Stromal cell of bone marrow (primary cell): ENCODE results near the gene WRAP53.

Source experiments
- DNase-seq: peaks from one replicate; pipeline ENCODE4 v3.0.0-alpha.2; 2012; ENCODE audit warnings: low read depth

Gene WRAP53

DNA sequence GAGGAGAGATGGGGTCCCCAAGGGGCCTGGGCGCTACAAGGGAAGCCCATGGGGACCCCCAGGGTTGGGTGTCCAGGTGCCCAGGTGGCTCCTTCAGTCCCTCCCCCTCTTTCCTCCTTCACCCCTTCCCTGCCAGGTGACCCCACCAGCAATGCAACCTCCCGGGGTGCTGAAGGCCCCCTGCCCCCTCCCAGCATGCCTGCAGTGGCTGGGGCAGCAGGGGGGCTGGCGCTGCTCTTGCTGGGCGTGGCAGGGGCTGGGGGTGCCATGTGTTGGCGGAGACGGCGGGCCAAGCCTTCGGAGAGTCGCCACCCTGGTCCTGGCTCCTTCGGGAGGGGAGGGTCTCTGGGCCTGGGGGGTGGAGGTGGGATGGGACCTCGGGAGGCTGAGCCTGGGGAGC, 20.8 kb downstream of the WRAP53 start:
- DNase-seq, result no peak

DNA sequence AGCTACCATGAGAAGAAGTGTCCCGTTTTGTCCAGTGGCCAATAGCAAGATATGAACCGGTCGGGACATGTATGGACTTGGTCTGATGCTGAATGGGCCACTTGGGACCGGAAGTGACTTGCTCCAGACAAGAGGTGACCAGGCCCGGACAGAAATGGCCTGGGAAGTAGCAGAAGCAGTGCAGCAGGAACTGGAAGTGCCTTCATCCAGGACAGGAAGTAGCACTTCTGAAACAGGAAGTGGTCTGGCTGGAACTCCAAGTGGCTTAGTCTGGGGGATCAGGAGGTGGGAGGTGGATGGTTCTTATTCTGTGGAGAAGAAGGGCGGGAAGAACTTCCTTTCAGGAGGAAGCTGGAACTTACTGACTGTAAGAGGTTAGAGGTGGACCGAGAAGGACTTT, 22.0 kb downstream of the WRAP53 start:
- DNase-seq, result no peak

DNA sequence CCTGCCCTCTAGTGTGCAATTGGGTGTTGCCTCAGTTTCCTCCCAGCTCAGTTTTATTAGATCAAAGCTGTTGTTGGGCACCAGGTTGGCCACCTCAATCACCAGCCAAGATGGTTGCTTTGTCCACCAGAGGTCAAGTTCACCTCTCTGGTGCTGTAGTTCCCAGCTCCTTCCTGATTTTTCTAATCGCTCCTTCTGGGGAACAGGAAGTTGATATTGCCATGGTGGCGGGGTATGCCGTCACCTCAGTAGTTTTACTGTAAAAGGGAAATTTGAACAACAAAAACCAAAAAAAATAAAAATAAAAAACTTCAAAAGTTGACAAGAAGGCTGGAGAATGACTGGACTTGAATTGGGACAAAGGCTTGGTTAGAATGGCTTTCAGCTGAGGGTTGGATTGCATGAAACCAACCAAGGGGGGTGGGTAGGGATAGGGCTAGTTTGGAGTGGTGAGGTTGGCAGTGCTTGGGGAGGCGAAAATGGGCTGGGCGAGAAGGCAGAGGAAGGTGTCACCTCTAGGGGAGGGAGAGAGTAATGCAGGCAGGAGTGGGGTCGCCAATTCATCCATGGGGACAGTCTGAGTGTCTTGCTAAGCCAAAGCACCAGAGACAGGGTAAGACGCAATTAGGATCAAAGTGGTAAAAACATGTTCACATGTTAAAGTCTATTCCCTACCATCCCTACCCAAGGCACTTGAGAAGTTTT, 22.9 kb downstream of the WRAP53 start:
- DNase-seq, result no peak

DNA sequence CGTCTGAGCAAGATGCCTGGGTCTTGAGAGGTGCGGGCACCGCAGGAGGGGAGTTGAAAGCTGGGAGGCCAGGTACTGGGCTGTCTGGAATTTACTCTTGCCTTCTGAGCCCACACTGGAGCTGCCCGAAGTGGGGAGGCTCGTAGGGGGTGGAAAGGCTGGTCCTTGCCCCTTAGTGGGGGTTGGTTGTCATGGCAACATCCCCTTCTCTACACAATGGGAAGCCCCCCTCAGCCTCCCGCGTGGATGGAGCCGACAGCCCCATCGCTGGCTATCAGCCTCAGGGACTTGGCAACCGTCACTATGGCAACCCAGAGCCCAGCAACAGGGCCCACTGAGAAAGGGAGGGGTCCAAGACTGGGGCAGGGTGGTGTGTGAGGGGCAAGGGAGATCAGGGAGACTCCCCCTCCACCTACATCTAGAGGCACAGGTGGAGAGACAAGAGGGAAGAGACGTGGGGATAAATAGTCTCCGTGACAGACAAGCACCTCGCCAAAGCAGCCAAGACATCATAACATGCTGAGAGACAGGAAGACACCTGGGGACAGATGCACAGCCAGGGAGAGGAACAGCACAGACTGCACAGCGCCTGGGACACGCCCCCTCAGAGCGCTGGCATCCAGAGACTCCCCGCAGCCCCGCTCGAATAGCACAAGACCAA, 24.0 kb downstream of the WRAP53 start:
- DNase-seq, result no peak

DNA sequence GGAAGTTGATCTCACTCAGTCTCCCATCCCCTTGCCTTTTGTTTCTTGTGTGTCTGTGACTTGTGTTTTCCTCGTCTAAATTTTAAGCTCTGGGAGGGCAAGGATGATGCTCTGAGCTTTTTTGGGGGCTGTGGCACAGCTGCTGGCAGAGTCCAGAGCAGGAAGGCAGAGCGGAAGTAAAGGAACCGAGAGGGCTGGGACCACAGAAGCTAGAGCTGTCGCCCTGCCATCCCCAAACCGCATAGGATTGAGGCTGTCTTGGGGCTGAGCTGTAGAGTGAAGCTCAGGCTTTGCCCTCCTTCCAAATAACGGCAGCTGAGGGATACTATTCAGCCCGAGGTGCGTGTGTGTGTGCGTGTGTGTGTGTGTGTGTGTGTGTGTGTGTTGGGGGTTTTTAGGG, 25.5 kb downstream of the WRAP53 start:
- DNase-seq, result no peak

DNA sequence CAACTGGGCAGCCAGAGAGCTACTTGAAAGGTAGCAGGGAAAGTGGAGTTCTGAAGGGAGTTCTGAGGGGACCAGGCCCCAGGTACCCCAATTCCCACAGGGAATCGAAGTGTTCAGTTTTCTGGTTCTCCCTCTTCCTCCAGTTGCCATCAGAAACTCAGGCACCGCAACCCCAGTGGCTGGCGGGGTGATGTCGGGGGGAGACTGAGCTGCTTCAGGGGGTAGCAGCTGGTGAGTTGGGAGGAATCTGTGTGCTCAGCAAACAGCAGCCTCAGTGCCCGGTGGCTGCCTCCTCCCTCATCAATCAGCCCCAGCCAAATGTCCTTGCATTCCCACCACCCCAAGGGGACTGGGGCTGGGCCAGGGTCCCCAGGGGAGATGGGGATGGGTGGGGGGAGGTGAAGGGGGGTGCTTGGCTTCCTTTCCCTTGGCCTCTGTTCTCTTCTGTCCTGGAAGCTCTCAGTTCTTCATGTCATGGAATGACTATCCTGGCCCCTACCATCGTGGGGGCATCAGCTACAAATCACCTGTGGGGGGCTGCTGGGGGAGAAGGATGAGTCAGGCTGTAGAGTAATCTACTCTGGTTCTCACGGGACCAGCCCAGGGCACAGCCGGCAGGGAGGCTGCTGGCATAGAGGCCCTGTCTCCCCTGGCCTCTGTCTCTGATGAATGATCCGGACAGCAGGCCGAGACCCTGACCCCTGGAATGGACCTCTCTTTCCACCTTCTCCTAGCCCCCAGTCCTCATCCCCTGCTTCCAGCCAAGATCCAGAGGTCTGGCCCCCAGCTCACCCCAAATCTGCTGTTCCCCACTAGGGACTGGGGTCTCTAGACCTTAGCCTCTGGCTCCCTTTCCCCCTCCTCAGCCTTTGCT, 26.7 kb downstream of the WRAP53 start:
- no peak for DNase-seq

DNA sequence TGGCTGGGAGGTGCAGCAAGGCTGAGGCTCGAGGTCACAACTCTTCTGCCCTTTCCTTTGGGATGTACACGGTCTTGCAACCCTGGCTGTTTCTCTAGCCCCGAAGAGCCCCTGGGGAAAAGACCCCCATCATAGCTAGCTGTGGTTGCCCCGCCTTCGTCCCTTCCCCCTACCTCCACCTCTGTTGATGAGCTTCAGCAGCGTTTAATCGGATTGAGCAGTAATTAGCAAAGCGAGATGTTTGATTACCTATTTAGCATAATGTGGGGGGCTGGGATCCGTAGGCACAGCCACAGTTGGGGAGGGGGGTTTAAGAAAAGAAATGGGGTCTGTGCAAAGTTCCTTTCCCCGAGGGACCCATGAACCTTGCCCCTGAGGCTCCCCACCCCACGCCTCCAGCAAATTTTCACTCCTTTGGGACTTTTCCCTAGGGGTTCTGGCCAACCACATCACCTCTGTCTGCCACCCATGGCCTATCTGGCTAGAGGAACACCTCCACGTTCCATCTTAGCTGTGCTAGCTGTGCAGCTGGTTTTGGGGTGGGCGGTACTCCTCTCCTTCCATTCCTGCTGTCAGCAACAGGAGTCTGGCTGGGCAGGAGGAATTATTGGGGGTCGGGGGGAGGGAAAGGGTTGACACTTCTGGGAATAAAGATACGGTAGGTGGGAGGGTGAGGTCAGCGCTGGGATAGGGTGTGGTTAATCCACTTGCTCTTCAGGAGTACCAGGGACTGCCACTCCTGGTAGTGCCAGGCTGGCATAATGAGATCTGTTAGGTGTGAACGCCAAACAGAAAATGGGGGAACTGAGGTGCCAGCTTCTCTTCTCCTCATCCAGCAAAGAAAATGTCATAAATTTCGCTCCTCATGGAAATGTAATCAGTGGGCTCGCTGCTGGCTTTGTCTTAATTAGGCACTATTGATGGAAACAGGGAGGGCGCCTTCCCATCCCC, 27.9 kb downstream of the WRAP53 start:
- DNase-seq, result no peak

DNA sequence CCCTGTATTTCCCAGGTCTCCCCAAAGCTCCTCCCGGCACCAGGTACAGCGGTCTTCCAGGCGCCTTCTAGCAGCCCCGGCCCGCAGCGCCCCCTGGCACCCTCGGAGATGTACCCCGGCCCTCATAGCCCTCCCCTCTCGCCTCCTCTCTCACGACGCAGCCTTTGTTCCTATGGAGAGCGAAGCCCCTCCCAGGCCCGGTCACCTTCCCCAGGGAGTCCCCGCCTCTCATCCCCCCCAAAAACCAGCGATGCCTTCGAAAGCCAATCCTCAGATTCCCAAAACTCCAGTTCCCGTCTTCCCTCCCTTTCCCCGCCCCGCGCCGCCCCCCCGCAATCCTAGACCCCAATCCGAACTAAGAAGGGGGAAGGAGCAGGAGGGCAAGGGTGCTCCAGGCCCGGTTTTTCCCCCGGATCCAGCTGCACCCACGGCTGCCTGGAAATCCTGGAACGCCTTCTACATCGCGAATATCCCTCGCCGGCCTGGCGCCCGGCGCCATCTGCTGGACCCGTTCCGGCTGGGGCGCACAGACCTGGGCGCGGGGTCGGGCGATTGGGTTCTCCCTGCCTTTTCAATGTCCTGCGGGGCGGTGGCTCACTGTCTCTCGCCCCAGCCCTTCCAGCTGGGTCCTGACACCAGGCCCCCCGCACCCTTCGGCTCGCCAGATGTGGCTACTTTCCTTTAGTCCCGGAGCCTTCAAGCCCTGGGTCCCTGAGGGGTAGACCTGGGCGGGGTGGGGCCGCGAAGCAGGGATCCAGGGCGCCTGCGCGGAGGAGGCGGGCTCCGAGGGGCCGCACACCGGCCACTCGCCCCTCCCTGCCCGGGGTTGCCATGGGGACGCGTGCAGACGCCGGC, 28.9 kb downstream of the WRAP53 start, which contains the start of gene DNAH2:
DNAH2 (plus strand) TSS at position 844 of the 855 bp plus-strand sequence. CDS start 1,991 bp downstream, outside the sequence.
- DNase-seq, result peak; percentile 78

DNA sequence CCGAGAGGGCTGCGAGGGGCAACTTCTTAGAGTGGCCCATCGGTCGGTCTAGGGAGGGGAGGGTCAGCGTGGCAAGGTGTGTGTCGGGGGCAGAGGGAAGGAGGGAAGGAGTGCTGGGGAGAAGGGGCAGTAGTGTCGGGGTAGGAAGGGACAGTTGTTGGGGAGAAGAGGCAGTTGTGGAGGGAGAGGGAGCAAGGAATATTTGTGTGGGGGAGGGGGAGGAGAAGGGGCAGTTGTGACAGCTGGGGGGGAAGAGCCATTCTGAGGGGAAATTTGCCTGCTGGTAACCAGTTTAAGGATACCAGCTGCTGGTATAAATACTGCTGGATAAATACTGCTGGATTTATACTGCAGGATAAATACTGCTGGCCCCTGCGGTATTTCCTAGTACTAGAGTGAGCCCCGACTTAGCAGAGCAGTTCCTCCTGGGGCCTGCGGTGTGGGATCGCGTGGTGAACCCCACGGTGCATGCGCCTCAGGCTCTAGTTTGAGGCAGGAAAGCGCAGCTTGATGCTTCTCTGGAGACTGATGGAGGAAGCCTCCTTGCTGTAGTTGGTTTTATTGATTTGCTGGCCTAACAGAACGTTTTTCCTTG, 29.6 kb downstream of the WRAP53 start:
- DNase-seq, result peak; percentile 22

DNA sequence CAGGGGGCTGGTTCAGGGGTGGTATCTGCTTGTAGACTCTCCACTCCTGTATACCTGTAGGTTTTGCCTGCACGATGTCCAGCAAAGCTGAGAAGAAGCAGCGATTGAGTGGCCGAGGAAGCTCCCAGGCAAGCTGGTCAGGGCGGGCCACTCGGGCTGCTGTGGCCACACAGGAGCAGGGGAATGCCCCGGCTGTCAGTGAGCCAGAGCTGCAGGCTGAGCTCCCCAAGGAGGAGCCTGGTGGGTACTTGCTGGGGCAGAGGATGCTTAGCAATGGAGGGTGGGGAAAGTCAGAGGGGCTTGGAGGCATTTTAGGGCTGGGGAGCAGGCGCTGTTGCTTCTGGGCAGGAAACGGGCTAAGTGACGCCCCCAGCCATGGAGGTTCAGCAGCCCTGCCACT, 31.4 kb downstream of the WRAP53 start:
- no peak for DNase-seq

DNA sequence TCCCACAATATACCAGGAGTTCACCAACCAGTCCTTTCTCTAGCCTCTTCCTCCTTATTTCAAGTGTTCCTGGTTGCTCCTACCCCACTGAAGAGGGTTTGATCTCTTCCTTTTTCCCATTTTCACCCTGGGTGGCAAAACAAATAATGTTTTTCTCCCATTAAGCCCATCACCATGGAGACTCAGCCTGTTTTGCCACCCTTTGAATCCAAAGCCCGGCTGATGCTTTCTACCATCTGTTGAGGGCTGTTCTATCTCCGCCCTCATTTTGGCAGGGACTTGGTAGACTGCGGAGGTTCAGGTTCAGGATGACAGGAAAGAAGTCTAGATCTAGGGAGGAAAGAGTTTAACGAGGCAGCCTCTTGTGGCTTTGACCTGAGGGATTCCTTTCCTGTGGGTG, 31.8 kb downstream of the WRAP53 start:
- DNase-seq, result no peak

DNA sequence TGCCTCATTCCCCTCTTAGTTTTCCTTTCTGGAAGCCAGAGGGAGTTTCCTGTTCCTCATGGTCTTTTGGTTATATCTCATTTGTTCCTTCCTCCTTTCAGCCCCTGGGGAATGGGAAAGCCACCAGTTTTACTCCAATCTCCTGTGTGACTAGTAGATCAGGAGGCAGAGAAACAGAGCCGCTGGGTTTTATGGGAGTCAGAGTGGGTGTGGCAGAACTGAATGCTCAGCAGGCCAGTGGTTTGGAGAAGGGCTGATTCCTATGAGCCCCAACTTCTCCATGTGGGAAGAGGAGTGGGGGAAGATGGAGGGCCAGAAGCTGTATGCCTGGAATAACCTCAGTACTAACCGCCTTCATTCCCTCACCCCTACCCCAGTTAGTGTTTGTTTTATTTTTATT, 33.3 kb downstream of the WRAP53 start:
- no peak for DNase-seq

DNA sequence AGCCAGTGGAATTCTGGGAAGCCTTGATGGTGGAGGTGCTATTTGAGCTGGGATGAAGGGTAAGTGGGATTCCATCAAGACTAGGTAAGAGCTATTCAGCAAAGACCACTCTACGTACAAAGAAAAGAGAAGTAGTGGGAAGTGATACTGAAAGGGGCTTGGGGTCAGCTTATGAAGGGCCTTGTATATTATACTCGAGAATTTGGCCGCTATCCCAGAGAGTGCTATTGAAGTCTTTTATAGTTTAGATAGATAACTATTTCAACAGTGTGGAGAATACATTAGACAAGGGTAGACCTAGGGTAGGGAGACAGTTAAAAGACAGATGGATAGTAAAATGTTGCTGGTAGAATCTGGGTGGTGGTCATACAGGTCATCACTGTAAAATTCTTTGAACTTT, 39.6 kb downstream of the WRAP53 start:
- no peak for DNase-seq

DNA sequence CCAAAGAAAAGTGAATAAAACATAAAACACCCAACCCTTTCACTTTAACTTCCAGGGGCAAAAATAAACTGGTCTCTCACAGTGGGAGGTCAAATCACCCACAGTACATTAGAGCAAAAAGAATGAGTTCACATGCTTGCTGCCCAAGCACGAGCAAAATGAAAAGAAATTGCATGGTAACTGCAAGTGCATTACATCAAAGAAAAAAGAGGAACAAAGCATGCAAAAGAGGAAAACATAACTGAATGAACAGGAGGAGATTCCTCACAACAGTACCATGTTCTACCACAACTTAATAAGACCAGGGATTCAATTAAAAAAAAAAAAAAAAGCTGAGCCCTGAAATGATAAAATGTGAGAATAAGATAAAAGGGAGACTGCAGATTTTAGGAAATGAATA, 41.5 kb downstream of the WRAP53 start:
- no peak for DNase-seq

DNA sequence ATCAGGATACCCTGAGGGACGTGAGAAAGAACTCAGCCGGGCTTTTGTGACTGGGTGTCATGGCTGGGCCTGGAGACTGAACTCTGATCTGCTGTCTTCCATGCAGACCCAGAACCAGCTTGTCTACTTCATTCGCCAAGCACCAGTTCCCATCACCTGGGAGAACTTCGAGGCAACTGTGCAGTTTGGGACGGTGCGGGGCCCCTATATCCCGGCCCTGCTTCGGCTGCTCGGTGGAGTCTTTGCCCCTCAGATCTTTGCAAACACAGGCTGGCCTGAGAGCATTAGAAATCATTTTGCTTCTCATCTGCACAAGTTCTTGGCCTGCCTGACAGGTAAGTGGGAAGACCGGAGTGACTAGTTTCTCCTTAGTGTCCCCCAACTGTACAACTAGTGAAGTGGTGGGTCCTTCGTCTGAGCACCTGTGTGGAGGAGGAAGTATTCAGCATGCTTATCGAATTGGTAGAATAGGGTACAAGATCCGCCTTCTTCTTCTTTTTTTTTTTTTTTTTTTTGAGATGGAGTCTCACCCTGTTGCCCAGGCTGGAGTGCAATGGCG, 44.8 kb downstream of the WRAP53 start:
- no peak for DNase-seq

DNA sequence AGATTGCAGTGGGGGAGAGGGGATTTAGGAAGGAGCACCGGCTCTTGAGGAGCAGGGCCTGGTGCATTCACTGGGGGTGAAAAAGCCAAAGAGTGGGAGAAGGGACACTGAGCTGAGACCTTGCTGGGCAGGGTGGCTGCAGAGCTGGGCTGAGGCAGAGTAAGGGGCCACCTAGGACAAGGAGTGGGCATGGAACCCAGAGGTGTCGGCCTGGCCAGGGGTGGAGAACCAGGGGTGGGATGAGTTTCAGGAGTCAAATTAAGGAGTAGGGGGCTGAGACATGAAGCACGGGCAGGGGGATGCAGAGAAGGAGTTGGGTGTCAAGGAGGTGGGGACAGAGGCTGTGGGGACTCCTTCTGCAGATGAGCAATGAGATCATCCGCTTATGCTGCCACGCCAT, 49.3 kb downstream of the WRAP53 start:
- no peak for DNase-seq

DNA sequence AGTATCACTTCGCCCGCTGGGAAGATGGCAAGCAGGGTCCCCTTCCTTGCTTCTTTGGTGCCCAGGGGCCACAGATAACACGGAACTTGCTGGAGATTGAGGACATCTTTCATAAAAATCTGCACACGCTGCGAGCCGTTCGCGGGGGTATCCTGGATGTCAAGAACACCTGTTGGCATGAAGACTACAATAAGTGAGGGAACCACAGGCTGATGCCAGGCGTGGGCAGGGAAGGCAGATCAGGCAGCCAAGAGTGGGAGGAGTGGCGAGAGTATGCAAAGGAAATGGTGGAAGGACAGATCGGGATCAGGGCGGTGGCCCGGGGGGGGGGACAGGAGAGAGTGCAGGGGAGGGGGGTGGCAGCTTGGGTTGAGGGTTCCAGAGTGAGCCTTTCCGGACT, 51.5 kb downstream of the WRAP53 start:
- DNase-seq, result no peak

DNA sequence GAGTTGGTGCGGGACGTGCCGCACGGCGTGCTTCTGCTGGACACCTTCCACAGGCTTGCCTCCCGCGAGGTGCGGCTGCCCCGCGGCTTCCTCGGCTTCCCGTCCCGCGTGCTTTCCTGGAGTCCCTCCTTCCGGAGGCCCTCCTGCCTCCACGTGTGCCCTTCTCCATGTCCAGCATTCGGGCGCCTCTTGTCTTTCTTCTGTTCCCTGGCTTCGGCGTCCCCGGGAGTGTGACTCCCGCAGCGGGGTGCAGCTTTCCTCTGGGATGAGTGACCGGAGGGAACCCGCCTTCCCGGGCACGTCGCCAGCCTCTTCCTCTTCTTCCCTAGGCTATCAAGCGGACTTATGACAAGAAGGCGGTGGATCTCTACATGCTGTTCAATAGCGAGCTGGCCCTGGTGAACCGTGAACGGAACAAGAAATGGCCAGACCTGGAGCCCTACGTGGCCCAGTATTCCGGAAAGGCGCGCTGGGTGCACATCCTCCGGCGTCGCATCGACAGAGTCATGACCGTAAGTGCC, 52.3 kb downstream of the WRAP53 start:
- no peak for DNase-seq

DNA sequence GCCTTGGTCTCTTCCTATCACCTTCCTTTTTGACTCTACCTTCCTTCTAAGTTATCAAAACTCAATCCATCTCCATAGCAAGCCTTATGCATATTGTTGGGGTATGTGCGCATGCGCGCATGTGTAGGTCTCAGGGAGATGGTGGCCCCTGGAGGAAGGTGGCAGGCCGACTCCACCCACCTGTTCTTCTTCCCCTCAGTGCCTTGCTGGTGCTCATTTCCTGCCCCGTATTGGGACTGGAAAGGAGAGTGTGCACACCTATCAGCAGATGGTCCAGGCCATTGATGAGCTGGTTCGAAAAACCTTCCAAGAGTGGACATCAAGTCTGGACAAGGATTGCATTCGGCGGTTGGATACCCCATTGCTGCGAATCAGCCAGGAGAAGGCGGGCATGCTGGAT, 54.5 kb downstream of the WRAP53 start:
- DNase-seq, result no peak

DNA sequence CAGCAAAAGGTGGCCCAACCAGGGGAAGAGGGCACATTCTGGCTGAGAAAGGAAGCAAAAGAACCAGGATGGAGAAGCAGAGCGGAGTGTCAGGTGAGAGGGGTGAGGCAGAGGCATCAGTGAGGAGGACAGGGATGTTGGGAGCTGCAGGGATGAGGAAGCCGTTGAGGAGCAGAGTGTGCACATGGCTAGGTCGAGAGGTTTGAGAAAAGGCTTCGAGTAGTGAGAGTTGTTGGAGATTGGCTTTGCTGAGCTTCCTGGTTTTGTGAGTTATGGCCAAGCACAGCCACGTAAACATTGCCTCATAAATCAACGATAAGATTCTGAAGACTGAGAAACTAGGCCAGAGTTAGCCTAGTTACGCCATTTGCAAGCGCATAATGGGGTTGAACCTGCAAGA, 56.1 kb downstream of the WRAP53 start:
- no peak for DNase-seq
